Smooth muscle cell of the brain vasculature (primary cell): ENCODE data around the gene CALHM2.

Experiments used
- DNase-seq: peaks from one replicate; pipeline ENCODE4 v3.0.0-alpha.2; 2012; ENCODE audit warnings: low read depth, low spot score

The CALHM2 gene

GRCh38 chr10:103416436-103417147 is 35.6 kb downstream of the CALHM2 start:
- DNase-seq: peak; percentile 51

GRCh38 chr10:103415581-103415980 is 36.6 kb downstream of the CALHM2 start:
- no peak for DNase-seq

- no peak for DNase-seq
Observed at GRCh38 chr10:103413564-103413963, 38.6 kb downstream of the CALHM2 start.

- no peak for DNase-seq
Observed at GRCh38 chr10:103397191-103397825, 54.9 kb downstream of the CALHM2 start.

GRCh38 chr10:103396789-103397087 is 55.4 kb downstream of the CALHM2 start:
- DNase-seq: no peak
